Neural cell (in vitro differentiated cells): Measurements from ENCODE around the gene ZHX3. TPM values are rescaled to one million over a fixed set of nuclear protein-coding genes. Genes with fewer than 3 reads are reported as not detected.

Source experiments
- H2AFZ ChIP-seq: fragments of 200-600, 300-800 bp; sonication (generic), shearing (Covaris generic); 2 replicates; pipeline ENCODE4 v1.6.0; 2014; ENCODE audit warnings: low read depth, mild to moderate bottlenecking, antibody characterized with exemption, low read length, moderate library complexity
- H3F3A ChIP-seq: fragments of 200-600 bp; shearing (Covaris generic); 2 replicates; pipeline ENCODE4 v1.6.1; 2016; ENCODE audit warnings: mild to moderate bottlenecking, moderate library complexity, mixed read lengths, antibody characterized with exemption, low read length; ENCODE audit not compliant: insufficient read depth, poor library complexity, severe bottlenecking
- H3K27ac ChIP-seq: fragments of 200-600, 300-800 bp; sonication (generic), shearing (Covaris generic); 2 replicates; pipeline ENCODE4 v1.5.1; 2014; ENCODE audit warnings: mild to moderate bottlenecking, low read length, moderate library complexity
- H3K27me3 ChIP-seq: fragments of 300-800, 200-600 bp; sonication (generic), shearing (Covaris generic); 2 replicates; pipeline ENCODE4 v1.6.0; 2014; ENCODE audit warnings: mild to moderate bottlenecking, low read depth, low read length, moderate library complexity; ENCODE audit not compliant: insufficient read depth
- H3K36me3 ChIP-seq: fragments of 300-800, 200-600 bp; sonication (generic), shearing (Covaris generic); 2 replicates; pipeline ENCODE4 v1.5.1; 2014; ENCODE audit warnings: mild to moderate bottlenecking, antibody characterized with exemption, low read length, moderate library complexity; ENCODE audit not compliant: insufficient read depth
- H3K4me2 ChIP-seq: fragments of 300-800, 200-600 bp; sonication (generic), shearing (Covaris generic); 2 replicates; pipeline ENCODE4 v1.6.0; 2014; ENCODE audit warnings: mild to moderate bottlenecking, low read length
- H3K4me3 ChIP-seq: fragments of 300-800, 200-600 bp; sonication (generic), shearing (Covaris generic); 2 replicates; pipeline ENCODE4 v1.5.1; 2014; ENCODE audit warnings: mild to moderate bottlenecking, low read length, moderate library complexity
- H3K79me2 ChIP-seq: fragments of 200-600 bp; shearing (Covaris generic); replicated peaks from 2 replicates; pipeline ENCODE4 v1.6.0; 2014; ENCODE audit warnings: mild to moderate bottlenecking, low read length, moderate library complexity; ENCODE audit not compliant: insufficient read depth
- H3K9ac ChIP-seq: fragments of 300-800, 200-600 bp; sonication (generic), shearing (Covaris generic); 2 replicates; pipeline ENCODE4 v1.6.1; 2016; ENCODE audit warnings: mild to moderate bottlenecking, low read length, mixed read lengths
- H3K9me2 ChIP-seq: fragments of 200-600 bp; shearing (Covaris generic); 2 replicates; pipeline ENCODE4 v1.6.1; 2016; ENCODE audit warnings: mild to moderate bottlenecking, low read length, mixed read lengths; ENCODE audit not compliant: insufficient read depth
- H3K9me3 ChIP-seq: fragments of 200-600, 300-800 bp; sonication (generic), shearing (Covaris generic); 2 replicates; pipeline ENCODE4 v1.6.1; 2016; ENCODE audit warnings: mild to moderate bottlenecking, mixed run types, low read length, moderate library complexity, mixed read lengths
- H4K20me1 ChIP-seq: fragments of 200-600 bp; shearing (Covaris generic); 2 replicates; pipeline ENCODE4 v1.6.1; 2016; ENCODE audit warnings: mild to moderate bottlenecking, mixed run types; ENCODE audit not compliant: insufficient read depth
- EZH2 ChIP-seq: fragments of 200-600, 300-800 bp; shearing (Covaris generic), sonication (generic); IDR thresholded peaks from 2 replicates; pipeline ENCODE4 v1.6.1; 2014; ENCODE audit warnings: antibody characterized with exemption, low read length, borderline replicate concordance, mild to moderate bottlenecking; ENCODE audit not compliant: insufficient read depth, poor library complexity, severe bottlenecking
- MXI1 ChIP-seq: fragments of 450-650 bp; conservative IDR thresholded peaks from 2 replicates; pipeline ENCODE4 v1.6.1; 2014; ENCODE audit warnings: antibody characterized with exemption, mild to moderate bottlenecking; ENCODE audit not compliant: poor library complexity, severe bottlenecking
- POLR2AphosphoS5 ChIP-seq: IDR thresholded peaks from 2 replicates; pipeline ENCODE4 v1.6.1; 2012
- RAD21 ChIP-seq: fragments of 450-650 bp; conservative IDR thresholded peaks from 2 replicates; pipeline ENCODE4 v1.6.1; 2014; ENCODE audit warnings: antibody characterized with exemption, mild to moderate bottlenecking, moderate library complexity
- SMC3 ChIP-seq: fragments of 450-650 bp; conservative IDR thresholded peaks from 2 replicates; pipeline ENCODE4 v1.6.1; 2014; ENCODE audit warnings: antibody characterized with exemption, mild to moderate bottlenecking, moderate library complexity; ENCODE audit not compliant: poor library complexity
- TAF1 ChIP-seq: IDR thresholded peaks from 2 replicates; pipeline ENCODE4 v1.6.1; 2012; ENCODE audit warnings: low read depth
- polyA plus RNA-seq: library from polyadenylated mRNA; depleted of rRNA; stranded (reverse); fragments of >200 nt; gene quantifications from 2 replicates; pipeline ENCODE4 v1.2.3, GENCODE V29; 2014
- TF ChIP-seq, protein P1 (sequence below): IDR thresholded peaks from 2 replicates; pipeline ENCODE4 v1.6.1; 2012; ENCODE audit warnings: borderline replicate concordance

ZHX3 gene
- polyA plus RNA-seq, 1 donor from 2014 or later, result 10.3 TPM

DNA sequence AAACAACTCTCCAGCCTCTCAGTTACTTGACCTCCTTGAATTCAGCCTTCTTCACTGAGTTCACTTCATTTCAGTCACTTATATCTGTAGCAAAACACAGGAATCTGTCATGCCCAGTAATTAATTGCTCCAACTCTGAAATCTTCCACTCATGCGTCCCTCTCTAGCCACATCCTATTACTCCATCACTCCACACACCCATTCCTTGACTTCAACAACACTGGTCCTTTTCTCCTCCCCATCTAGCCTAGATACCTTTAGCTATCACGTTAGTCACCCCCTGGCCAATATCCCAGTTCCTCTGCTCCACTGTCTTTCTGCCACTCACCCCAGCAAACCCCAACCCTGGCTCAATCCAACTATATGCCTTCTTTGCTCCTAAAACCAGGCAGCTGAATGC is 7.7 kb downstream of the ZHX3 start:
- Histone ChIP-seq H2AFZ (no peak overlapping the region), H3F3A (no peaks in the 10 kb centered on the region), H3K4me3 (no peak overlapping the region), H3K9ac (no peak overlapping the region), H4K20me1 (no peaks in the 10 kb centered on the region), H3K4me2 (no peak overlapping the region), H3K27me3 (no peaks in the 10 kb centered on the region), H3K9me2 (no peaks in the 10 kb centered on the region), H3K79me2 (peaks cover 6% of the 10 kb centered on the region), H3K27ac (no peak overlapping the region), H3K9me3 (no peaks in the 10 kb centered on the region), H3K36me3 (no peaks in the 10 kb centered on the region)
- TF ChIP-seq, protein P1, sequence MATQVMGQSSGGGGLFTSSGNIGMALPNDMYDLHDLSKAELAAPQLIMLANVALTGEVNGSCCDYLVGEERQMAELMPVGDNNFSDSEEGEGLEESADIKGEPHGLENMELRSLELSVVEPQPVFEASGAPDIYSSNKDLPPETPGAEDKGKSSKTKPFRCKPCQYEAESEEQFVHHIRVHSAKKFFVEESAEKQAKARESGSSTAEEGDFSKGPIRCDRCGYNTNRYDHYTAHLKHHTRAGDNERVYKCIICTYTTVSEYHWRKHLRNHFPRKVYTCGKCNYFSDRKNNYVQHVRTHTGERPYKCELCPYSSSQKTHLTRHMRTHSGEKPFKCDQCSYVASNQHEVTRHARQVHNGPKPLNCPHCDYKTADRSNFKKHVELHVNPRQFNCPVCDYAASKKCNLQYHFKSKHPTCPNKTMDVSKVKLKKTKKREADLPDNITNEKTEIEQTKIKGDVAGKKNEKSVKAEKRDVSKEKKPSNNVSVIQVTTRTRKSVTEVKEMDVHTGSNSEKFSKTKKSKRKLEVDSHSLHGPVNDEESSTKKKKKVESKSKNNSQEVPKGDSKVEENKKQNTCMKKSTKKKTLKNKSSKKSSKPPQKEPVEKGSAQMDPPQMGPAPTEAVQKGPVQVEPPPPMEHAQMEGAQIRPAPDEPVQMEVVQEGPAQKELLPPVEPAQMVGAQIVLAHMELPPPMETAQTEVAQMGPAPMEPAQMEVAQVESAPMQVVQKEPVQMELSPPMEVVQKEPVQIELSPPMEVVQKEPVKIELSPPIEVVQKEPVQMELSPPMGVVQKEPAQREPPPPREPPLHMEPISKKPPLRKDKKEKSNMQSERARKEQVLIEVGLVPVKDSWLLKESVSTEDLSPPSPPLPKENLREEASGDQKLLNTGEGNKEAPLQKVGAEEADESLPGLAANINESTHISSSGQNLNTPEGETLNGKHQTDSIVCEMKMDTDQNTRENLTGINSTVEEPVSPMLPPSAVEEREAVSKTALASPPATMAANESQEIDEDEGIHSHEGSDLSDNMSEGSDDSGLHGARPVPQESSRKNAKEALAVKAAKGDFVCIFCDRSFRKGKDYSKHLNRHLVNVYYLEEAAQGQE, result no peak
- TF ChIP-seq RAD21, result no peak
- no peak for TF ChIP-seq EZH2

DNA sequence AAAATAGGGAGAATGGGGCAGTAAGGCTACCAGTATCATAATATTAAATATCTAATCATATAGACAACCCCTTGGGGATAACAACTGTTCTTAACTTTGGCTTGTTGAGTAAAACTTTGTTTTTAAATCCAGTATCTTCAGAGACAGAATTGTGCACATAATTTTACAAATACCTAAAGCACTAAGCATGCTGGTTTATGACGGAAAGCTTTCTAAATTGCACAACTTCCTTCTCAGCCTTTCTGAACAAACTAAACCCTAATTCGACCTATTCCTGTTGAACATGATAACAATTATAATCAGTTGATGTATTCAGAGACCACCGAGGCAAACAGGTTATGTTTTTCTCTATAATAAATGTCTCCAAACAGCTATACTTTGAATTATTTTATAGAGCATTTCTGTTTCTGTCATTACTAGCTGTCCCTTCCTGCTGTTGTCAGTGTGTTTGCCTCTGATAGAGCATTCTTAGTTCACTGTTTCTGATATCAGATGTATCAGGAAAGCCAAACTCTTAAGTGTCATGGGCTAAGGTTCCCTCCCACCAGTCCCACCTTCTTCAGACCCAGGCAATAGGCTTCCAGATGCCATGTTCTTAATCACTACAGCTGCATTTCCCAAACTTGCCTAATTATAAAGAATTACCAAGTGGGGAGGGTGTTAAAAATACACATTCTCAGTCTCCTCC is 8.7 kb downstream of the ZHX3 start:
- H3K79me2 ChIP-seq, result peaks cover 6% of the 10 kb centered on the region
- H3K4me3 ChIP-seq, result no peak overlapping the region
- H2AFZ ChIP-seq, result no peak overlapping the region
- H3K36me3 ChIP-seq, result no peaks in the 10 kb centered on the region
- H3K27ac ChIP-seq, result no peak overlapping the region
- no peak for TF ChIP-seq EZH2
- no peak for TF ChIP-seq POLR2AphosphoS5
- TF ChIP-seq MXI1, result no peak
- TF ChIP-seq, protein P1, result no peak
- no peak for TF ChIP-seq SMC3
- no peak for TF ChIP-seq TAF1
- H3K9me2 ChIP-seq, result no peaks in the 10 kb centered on the region
- no peaks in the 10 kb centered on the region for H3K27me3 ChIP-seq
- H4K20me1 ChIP-seq, result no peaks in the 10 kb centered on the region
- H3K9me3 ChIP-seq, result no peaks in the 10 kb centered on the region
- H3F3A ChIP-seq, result no peaks in the 10 kb centered on the region
- no peak overlapping the region for H3K4me2 ChIP-seq
- no peak overlapping the region for H3K9ac ChIP-seq
